Activated CD4-positive, alpha-beta T cell treated with anti-CD3 and anti-CD28 coated beads, Interleukin-2, amount 50 U/mL, for 24 hours (primary cell): ENCODE data around the gene WDR93.
"Not testable (repeated sequence)": the region's sequence is repeated elsewhere in the genome, so short reads cannot be mapped to it uniquely, and the experiment has no call there.

Experiments used
- DNase-seq, 2 donors: peaks; one replicate each; pipeline ENCODE4 v3.0.0-alpha.2; 2020; ENCODE audit warnings: low read depth in 1 of 2, low spot score in 1 of 2

The WDR93 gene

DNA sequence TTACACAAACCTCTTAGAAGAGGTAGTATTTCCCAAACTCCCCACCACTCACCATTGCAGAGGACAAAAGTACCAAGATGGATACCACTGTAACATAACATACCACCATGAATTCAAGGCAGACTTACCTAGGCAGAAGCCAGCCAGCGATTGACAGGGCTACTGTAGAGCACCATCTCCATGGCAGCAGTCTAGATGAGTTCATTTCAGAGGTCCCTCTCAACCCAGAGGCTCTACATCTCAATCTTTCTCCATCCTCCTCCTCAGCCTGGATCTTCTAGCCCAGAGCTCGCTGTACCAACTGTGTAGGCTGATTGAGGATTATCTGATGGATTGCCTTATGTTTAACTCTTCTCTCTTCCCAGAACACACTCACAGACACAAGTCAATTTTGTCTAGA, 9.5 kb upstream of the WDR93 start:
- no peak for DNase-seq

DNA sequence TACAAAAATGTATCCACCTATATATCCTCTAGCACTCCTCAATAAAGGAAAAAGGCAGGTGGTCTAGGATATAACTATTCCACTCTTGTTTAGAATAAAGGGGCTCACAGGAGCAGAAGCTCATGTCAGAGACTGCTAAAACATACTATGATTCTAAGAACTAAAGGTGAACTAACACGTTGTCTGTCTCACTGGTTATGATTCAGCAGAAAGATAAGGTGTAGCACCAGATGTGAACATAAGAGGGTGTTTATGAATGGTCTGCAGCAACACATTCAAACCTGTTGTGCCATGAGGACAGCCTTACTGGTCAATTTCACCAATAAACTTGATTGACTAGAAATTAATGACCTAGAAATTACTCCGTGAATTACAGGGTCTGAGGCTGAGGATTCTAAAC, 4.6 kb upstream of the WDR93 start:
- DNase-seq, result no peak

DNA sequence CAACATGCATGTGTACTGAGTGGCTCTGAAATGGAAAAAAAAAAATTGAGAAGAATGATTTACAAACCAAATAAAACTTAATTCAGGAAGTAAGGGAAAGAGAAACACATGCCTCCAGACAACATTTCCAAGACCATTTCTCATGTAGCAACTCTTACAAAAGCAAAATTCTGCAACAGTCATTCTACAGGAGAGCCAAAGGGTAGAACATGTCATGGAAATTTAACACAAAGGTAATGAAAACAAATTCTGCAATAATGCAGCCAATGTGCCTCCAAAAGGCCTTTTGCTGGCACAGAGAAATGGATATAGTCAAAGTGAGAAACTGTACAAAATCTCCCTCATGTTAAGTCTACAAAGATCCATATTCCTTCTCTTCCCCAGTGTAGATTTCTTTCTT, 4.1 kb upstream of the WDR93 start:
- no peak for DNase-seq

DNA sequence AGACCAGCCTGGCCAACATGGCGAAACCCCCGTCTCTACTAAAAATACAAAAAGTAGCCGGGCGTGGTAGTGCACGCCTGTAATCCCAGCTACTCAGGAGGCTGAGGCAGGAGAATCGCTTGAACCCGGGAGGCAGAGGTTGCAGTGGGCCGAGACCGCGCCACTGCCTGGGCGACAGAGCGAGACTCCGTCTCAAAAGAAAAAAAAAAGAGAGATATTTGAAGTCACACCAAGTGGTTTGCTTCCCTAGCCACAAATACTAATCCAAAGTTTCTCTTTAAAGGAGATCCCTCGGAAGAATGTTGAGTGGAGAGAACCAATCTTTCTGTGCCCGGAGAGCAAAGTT, 708 bp upstream of the WDR93 start:
- not testable (repeated sequence) for DNase-seq

DNA sequence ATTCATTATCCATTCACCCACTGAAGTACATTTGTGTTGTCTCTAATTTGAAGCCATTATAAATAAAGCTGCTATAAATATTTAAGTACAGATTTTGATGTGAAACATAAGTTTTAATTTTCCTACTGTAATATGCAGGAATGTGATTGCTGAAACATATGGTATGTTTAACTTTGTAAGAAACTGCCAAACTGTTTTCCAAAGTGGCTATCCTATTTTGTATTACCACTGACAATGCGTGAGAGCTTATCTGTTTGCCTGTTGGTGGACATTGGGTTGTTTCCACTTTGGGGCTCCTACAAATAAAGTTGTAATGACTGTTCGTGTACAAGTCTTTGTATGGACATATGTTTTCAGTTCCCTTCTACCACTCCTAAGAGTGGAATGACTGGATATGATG, 2.5 kb downstream of the WDR93 start:
- no peak for DNase-seq

DNA sequence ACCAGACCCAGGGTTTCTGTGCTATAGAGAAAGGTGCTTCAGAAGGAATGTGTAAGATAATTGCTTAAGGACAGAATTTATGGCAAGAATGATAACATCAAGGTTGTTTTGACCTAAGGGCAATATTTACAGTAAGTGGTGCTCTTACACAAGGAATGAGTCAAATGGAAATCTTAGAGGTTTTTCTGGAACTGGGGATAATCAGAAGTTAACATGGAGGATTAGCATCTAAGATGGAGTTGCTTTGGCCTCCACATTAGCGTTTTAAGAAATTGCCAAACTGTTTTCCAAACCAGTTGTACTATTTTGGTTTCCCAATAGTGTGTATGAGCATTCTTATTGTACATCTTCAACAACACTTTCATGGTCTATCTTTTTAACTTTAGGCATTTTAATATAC, 3.1 kb downstream of the WDR93 start:
- DNase-seq, result no peak

DNA sequence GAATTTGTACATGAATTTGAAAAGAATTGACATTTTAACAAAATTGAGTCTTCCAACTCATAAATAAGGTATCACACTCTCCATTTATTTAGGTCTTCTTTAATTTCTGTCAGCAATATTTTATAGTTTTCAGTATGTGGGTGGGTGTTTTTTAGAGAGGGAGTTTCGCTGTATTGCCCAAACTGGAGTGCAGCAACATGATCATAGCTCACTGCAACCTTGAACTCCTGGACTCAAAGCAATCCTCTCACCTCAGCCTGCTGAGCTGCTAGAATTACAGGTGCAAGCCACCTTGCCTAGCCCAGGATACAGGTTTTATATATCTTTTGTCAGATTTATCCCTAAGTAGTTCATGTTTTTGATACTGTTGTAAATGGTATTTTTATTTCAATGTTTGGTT, 4.6 kb downstream of the WDR93 start:
- no peak for DNase-seq

DNA sequence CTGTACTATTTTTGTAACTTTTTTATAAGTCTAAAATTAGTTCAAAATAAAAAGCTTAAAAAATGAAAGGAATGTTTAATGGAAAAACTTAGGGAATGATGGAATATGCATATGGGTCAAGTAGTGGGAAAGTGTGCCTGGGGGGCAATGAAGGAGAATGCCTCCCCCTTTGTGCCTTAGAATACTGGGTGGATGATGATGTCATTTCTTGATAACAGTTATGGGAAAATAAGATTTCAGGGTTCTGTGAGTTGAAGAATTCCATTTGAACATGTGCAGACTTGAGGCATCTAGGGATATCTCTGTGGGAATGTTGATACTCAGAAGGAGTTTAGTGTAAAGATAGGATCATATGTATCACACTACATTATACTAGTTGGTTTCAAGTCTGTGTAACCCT, 13.8 kb downstream of the WDR93 start:
- DNase-seq, result no peak

DNA sequence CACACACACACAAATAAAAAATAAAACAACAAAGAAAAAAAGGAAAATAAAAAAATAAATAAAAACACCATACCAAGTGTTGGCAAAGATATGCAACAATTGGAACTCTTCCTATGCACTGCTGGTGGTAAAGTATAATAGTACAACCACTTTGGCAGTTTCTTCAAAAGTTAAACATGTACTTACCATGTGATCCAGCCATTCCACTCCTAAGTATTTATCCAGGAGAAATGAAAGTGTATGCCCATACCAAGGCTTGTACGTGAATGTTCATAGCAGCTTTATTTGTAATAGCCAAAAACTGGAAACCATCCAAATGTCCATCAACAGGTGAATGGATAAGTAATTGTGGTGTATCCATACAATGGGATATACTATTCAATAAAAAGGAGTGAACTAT, 17.0 kb downstream of the WDR93 start:
- no peak for DNase-seq

DNA sequence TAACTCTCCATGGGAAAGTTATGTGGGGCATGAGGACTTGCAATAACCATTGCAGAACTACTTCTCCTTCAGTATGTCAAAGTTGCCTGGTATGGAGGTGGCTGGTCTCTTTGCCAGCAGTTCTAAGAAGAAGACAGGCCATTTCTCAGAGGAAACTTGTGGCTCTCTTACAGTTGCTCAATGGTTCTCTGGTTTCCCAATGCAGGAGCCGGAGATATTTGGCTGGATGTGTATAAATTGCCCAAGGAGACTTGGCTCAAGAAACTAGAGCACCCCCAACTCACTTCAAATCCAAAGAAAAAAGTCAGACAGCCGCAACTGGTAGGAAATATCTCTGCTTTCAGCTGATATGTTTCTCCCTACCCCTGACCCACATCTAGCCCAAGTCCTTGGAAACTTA, 24.2 kb downstream of the WDR93 start:
- DNase-seq, result no peak

DNA sequence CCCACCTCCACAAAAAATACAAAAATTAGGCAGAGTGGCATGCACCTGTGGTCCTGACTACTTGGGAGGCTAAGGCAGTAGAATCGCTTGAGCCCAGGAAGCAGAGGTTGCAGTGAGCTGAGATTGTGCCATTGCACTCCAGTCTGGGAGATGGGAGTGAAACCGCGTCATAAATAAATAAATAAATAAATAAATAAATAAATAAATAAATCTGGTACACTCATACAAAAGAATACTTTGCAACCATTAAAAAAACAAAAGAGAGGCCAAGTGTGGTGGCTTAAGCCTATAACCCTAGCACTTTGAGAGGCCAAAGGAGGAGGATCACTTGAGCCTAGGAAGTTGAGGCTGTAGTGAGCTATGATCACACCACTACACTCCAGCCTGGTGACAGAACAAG, 32.4 kb downstream of the WDR93 start:
- no peak for DNase-seq

DNA sequence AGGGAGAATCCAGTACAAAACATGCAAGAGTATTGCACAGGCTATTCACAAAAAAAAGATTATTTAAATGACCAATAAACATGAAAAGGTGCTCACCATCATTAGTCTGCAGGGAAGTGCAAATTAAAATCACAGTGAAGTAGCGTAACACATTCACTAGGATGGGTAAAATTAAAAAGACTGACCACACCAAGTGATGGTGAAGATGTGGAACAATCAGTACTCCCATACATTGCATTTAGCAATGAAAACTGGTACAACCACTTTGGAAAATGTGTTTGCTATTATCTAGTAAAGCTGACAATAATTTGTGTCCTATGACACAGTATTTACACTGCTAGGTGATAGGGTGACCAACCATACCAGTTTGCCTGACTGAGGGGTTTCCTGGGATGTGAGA, 34.0 kb downstream of the WDR93 start:
- no peak for DNase-seq

DNA sequence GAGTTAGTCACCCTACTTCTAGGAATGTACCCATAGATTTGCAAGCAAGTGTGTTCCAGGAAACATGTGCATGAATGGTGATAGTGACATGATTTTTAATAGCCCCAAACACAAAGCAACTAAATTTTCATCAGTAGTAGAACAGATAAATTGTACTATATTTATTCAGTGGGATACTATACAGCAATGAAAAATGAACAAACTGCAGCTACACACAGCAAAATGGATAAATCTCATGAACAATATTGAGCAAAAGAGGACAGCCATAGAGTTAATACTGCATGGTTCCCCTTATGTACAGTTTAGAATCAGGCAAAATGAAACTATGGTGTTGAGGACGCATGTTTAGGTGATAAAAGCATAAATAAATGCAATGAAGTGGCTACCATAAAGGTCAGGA, 34.5 kb downstream of the WDR93 start:
- DNase-seq, result no peak

DNA sequence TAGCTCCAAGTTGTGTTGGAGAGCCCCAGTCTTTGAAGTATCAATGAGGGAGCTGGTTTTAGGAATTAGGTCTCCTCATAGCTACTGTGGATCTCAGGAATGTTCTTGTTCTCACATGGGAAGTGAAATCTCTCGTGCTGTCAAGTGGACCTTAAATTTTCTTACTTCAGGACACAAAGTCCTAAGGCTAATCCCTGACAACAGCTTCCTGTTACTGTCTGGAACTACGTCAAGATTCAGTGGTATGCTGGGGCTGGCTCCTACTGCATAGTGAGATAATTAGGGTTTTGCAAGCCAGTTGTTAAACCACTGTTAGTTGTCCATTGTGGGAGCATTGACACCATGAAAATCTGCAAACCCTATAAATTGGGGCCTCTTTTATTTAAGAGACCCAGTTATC, 37.6 kb downstream of the WDR93 start:
- DNase-seq, result no peak

DNA sequence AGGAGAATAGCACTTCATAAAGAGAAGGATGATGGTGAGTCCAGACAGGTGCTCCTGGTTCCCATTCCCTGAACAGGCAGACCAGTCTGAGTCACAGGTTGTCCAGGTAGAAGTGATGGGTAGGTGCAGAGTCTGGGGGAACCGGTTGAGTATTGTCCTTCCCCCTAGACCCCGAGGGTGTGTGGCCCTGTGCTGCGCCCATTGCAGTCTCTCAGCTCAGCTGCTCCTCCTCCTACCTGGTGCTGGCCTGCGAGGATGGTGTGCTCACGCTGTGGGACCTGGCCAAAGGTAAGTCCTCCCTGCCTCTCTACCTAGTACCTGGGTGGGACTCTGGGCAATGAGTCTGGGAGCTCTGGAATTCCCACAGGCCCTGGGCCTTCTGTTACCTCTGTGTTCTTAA, 40.7 kb downstream of the WDR93 start:
- DNase-seq, result no peak

DNA sequence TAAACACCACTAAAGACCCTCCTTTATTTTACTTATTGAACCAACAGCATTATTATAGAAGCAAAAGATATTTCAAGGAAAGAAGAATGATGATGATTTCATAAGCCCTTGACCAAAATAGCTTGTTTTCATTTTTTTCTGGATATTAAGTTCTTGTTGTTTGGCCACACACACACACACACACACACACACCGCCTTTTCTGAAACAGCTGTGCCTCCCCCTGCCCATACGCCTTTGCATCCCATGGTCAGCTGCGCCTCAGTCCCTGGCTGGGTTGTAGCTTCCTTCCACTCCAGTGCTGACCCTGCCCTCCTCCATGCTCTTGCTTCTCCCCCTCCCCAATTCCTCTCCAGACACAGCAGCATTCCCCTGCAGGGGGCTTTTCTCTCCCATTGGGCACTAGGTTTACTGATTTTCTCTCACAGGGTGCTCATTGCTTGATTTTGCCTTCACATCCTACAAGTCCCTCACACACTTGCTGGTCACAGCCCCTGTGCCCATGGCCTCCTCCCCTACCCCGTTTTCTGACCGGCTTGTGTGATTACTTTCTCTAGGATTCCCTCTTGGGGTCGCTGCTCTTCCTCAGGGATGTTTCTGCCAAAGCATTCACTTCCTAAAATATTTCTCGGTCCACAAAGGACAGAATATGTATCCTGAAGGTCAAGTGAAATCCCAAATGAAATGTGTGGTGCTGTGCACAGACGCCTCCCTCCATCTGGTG, 42.0 kb downstream of the WDR93 start:
- no peak for DNase-seq

DNA sequence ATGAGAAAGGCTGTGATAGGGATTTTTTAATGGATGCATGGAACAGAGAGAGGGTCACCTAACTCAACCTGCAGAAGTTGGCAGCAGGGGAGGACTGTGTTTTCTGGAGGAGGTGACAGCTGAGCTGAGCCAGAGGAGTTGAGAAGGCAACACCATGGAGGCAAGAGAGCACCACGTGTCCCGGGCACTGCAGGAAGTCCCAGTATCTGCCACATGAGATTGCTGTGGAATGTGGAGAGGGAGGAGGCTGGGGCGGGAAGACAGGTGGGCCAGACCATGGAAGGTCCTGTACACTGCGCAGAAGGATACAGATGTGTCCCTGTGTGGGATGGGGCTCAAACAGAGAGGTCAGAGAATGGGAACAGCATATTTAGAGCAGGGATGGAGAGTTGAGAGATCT, 45.2 kb downstream of the WDR93 start:
- no peak for DNase-seq

DNA sequence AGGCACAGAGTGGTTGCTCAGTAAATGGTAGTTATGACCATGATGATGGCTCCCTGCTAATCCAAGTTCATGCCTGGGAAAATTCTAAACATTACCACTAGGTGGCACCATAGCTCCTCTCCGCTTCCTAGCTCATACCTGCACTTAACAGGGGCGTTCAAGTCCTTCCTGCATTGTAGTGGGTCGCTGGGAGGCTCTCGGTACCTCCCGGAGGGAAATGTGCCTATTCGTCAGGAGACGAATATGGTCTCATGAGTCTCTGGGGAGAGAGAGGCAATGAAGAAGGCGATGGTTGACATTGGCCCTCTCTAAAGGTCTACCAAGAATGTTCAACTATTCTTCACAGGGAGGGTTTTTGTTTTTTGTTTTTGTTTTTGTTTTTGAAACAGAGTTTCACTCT, 49.5 kb downstream of the WDR93 start:
- DNase-seq, result peak; percentile 15 to 49

DNA sequence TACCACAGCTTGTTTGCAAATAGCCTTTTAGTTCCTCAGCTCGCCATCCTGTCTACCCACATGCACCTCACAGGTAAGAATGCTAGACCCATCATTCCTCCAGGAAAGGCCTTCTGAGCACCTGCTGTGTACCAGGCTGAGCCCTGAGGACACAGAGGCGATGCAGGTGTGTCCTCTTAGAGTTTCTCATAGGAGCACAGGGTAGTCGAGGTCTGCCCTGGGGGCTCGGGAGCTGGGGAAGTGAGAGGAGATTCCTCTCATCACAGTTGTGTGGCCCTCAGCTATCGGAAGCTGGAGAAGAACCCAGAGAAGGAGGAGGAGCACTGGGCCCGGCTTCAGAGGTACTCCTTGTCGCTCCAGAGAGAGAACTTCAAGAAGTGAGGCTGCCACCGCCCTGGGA, 52.4 kb downstream of the WDR93 start:
- DNase-seq, result no peak

DNA sequence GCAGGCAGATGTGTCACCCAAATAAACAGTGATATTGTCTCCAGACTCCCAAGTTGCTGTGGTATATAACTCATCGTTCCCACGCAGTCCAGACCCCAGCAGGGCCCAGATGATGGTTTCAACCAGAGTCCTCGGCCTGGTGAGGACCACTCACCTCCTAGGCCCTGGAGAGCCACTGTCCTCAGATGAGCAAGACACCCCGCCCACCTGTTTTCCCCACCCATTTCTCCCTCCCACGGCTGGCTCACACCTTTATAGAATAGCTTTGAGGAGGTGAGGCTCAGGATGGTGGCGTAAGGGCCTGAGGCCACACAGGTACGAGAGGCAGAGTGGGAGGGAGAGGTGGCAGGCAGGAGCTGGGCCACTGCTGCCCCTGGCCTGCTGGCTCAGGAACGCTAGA, 53.0 kb downstream of the WDR93 start:
- DNase-seq, result no peak

DNA sequence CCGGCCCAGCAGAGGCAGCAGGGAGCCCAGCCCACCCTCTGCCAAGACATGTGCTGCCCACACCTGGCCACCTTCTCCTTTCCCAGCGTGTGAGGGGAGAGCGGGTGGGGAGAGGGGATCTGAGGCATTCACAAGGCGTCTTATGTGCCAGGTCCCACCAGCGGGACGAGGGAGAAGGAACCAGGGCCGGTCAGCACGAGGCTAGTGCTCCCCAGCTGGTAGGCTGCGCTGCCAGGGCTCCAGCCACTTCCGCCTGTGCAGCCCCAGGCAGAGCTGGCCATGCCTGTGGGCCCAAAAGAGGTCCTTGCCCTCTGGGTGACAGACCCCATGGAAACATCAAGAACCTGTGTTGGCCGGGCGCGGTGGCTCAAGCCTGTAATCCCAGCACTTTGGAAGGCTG, 54.5 kb downstream of the WDR93 start:
- no peak for DNase-seq

DNA sequence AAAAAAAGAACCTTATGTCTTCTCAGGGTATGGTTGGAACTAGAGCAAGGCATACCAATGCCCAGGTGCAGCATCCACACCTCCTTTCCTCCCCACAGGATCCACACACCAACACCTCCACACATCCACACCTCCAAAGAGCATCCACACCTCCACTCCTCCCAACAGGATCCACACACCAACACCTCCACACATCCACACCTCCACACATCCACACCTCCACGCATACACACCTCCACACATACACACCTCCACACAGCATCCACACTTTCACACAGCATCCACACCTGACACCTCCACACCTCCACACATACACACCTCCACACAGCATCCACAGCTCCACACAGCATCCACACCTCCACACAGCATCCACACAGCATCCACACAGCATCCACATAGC, 55.2 kb downstream of the WDR93 start:
- no peak for DNase-seq

DNA sequence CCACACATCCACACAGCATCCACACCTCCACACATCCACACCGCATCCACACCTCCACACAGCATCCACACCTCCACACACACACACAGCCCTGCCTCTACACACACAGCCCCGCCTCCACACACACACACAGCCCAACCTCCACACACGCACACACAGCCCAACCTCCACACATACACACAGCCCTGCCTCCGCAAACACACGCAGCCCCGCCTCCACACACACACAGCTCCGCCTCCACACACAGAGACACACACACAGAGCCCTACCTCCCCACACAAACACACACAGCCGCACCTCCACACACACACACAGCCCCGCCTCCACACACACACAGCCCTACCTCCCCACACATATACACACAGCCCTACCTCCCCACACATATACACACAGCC, 55.8 kb downstream of the WDR93 start:
- no peak for DNase-seq
